Loucy (cell line): ENCODE measurements around the gene CCDC33.

ENCODE experiments used
- H2AFZ ChIP-seq: fragments of 200-600 bp; sonication (generic); 2 replicates; pipeline ENCODE4 v1.6.0; 2016; ENCODE audit warnings: antibody characterized with exemption, mild to moderate bottlenecking, low read length, moderate library complexity
- H3F3A ChIP-seq: fragments of 200-600 bp; 2 replicates; pipeline ENCODE4 v1.6.0; 2016; ENCODE audit warnings: antibody characterized with exemption, low read depth, mild to moderate bottlenecking
- H3K27me3 ChIP-seq: fragments of 200-600 bp; sonication (generic); 2 replicates; pipeline ENCODE4 v1.6.1; 2014; ENCODE audit warnings: low read length, mild to moderate bottlenecking; ENCODE audit not compliant: insufficient read depth, poor library complexity, severe bottlenecking
- H3K36me3 ChIP-seq: fragments of 200-600 bp; sonication (generic); 2 replicates; pipeline ENCODE4 v1.6.1; 2016; ENCODE audit warnings: low read length; ENCODE audit not compliant: insufficient read depth
- H3K4me1 ChIP-seq: fragments of 200-600 bp; sonication (generic); 2 replicates; pipeline ENCODE4 v1.5.1; 2014; ENCODE audit warnings: low read length, mild to moderate bottlenecking; ENCODE audit not compliant: insufficient read depth, poor library complexity, severe bottlenecking
- H3K4me2 ChIP-seq: fragments of 200-600 bp; sonication (generic); 2 replicates; pipeline ENCODE4 v1.6.0; 2014; ENCODE audit warnings: antibody characterized with exemption, low read length, low read depth, mild to moderate bottlenecking; ENCODE audit not compliant: poor library complexity, severe bottlenecking
- H3K4me3 ChIP-seq: fragments of 200-600 bp; sonication (generic); 2 replicates; pipeline ENCODE4 v1.5.1; 2014; ENCODE audit warnings: low read length, mild to moderate bottlenecking, mixed read lengths; ENCODE audit not compliant: poor library complexity, severe bottlenecking
- H3K79me2 ChIP-seq: fragments of 200-600 bp; sonication (generic); 2 replicates; pipeline ENCODE4 v1.6.1; 2014; ENCODE audit warnings: low read length; ENCODE audit not compliant: insufficient read depth
- H3K9ac ChIP-seq: fragments of 200-600 bp; sonication (generic); 2 replicates; pipeline ENCODE4 v1.6.0; 2014; ENCODE audit warnings: mild to moderate bottlenecking, low read depth, low read length, moderate library complexity; ENCODE audit not compliant: poor library complexity, severe bottlenecking
- H3K9me2 ChIP-seq: fragments of 200-600 bp; sonication (generic); replicated peaks from 2 replicates; pipeline ENCODE4 v1.6.1; 2016; ENCODE audit warnings: low read depth, low read length, mixed read lengths
- H3K9me3 ChIP-seq: fragments of 200-600 bp; sonication (generic); 2 replicates; pipeline ENCODE4 v1.6.1; 2014; ENCODE audit warnings: mild to moderate bottlenecking, antibody characterized with exemption, low read length, low read depth; ENCODE audit not compliant: insufficient read depth
- H4K20me1 ChIP-seq: fragments of 200-600 bp; sonication (generic); 2 replicates; pipeline ENCODE4 v1.6.0; 2014; ENCODE audit warnings: antibody characterized with exemption, low read length, mild to moderate bottlenecking; ENCODE audit not compliant: insufficient read depth, poor library complexity, severe bottlenecking
- CTCF ChIP-seq: fragments of 200-600 bp; sonication (generic); conservative IDR thresholded peaks from 2 replicates; pipeline ENCODE4 v1.5.1; 2014; ENCODE audit warnings: mild to moderate bottlenecking, antibody characterized with exemption, low read length
- EZH2phosphoT487 ChIP-seq: fragments of 200-600 bp; IDR thresholded peaks from 2 replicates; pipeline ENCODE4 v1.6.1; 2018; ENCODE audit warnings: antibody characterized with exemption, mild to moderate bottlenecking, moderate library complexity, borderline replicate concordance

Gene CCDC33

GRCh38 chr15:74319596-74320351, 83.6 kb downstream of the CCDC33 start:
- Histone ChIP-seq H3K4me1 (peaks cover 60% of the 10 kb centered on the region), H3K9me3 (no peaks in the 10 kb centered on the region), H3K4me3 (no peak overlapping the region)

GRCh38 chr15:74320352-74321247, 84.5 kb downstream of the CCDC33 start:
- no peak overlapping the region for H3K9ac ChIP-seq
- no peaks in the 10 kb centered on the region for H3F3A ChIP-seq
- H3K9me2 ChIP-seq: no peaks in the 10 kb centered on the region
- peaks cover 57% of the 10 kb centered on the region for H3K4me1 ChIP-seq
- no peaks in the 10 kb centered on the region for H3K9me3 ChIP-seq
- no peaks in the 10 kb centered on the region for H4K20me1 ChIP-seq
- no peaks in the 10 kb centered on the region for H3K79me2 ChIP-seq
- TF ChIP-seq EZH2phosphoT487 (no peak), CTCF (peak; percentile 81)
- 0 out of 2 replicates have a peak overlapping the region, but pooled peaks have one; percentile 65 for H2AFZ ChIP-seq
- no peak overlapping the region for H3K4me3 ChIP-seq
- H3K27me3 ChIP-seq: no peaks in the 10 kb centered on the region
- peak overlapping the region; percentile 94 for H3K4me2 ChIP-seq
- H3K36me3 ChIP-seq: no peaks in the 10 kb centered on the region

More at GRCh38 chr15:74319596-74320351, 83.6 kb downstream of the CCDC33 start:
- Histone ChIP-seq H2AFZ (no peak overlapping the region), H3K36me3 (no peaks in the 10 kb centered on the region), H4K20me1 (no peaks in the 10 kb centered on the region), H3K4me2 (peak overlapping the region; percentile 94), H3K79me2 (no peaks in the 10 kb centered on the region), H3K27me3 (no peaks in the 10 kb centered on the region), H3K9me2 (no peaks in the 10 kb centered on the region), H3F3A (peaks cover 7% of the 10 kb centered on the region; the same call in 1 of the 2 replicates), H3K9ac (no peak overlapping the region)
- TF ChIP-seq CTCF (no peak), EZH2phosphoT487 (no peak)

- Histone ChIP-seq H3K9me3 (no peaks in the 10 kb centered on the region), H3K27me3 (no peaks in the 10 kb centered on the region), H3K36me3 (no peaks in the 10 kb centered on the region), H3K9me2 (no peaks in the 10 kb centered on the region), H3K79me2 (no peaks in the 10 kb centered on the region), H3K4me2 (no peak overlapping the region), H3F3A (no peaks in the 10 kb centered on the region), H3K4me1 (peaks cover 40% of the 10 kb centered on the region), H3K9ac (no peak overlapping the region), H4K20me1 (no peaks in the 10 kb centered on the region), H2AFZ (no peak overlapping the region), H3K4me3 (no peak overlapping the region)
- peak; percentile 94 for TF ChIP-seq CTCF
- TF ChIP-seq EZH2phosphoT487: no peak
Measured at GRCh38 chr15:74322558-74323180, 86.5 kb downstream of the CCDC33 start.
